Measurements from ENCODE around the gene NIT1.

- TF ChIP-seq, protein P1, sequence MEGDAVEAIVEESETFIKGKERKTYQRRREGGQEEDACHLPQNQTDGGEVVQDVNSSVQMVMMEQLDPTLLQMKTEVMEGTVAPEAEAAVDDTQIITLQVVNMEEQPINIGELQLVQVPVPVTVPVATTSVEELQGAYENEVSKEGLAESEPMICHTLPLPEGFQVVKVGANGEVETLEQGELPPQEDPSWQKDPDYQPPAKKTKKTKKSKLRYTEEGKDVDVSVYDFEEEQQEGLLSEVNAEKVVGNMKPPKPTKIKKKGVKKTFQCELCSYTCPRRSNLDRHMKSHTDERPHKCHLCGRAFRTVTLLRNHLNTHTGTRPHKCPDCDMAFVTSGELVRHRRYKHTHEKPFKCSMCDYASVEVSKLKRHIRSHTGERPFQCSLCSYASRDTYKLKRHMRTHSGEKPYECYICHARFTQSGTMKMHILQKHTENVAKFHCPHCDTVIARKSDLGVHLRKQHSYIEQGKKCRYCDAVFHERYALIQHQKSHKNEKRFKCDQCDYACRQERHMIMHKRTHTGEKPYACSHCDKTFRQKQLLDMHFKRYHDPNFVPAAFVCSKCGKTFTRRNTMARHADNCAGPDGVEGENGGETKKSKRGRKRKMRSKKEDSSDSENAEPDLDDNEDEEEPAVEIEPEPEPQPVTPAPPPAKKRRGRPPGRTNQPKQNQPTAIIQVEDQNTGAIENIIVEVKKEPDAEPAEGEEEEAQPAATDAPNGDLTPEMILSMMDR (IDR thresholded peaks at IDR 0.05), result no peak
- no peak for TF ChIP-seq POLR2A (IDR thresholded peaks at IDR 0.05)
Observed at GRCh38 chr1:161122967-161123366, 5.1 kb downstream of the NIT1 start.

Measured in lower leg skin (tissue), 3 donors.